Mucosa of rectum (tissue), 2 donors: ENCODE data around the gene PHF2.

Experiments used
- H3K27ac ChIP-seq, 2 donors: one replicate each; pipeline ENCODE4 v1.7.0; 2013; ENCODE audit warnings: inconsistent platforms in 2 of 2, low read depth in 2 of 2, low read length in 2 of 2
- H3K27me3 ChIP-seq, 2 donors: one replicate each; pipeline ENCODE4 v1.7.0; 2013; ENCODE audit warnings: low read length in 2 of 2; ENCODE audit not compliant: control insufficient read depth in 2 of 2, insufficient read depth in 2 of 2
- H3K36me3 ChIP-seq, 2 donors: one replicate each; pipeline ENCODE4 v1.7.0; 2013; ENCODE audit warnings: low read length in 2 of 2; ENCODE audit not compliant: control insufficient read depth in 2 of 2, insufficient read depth in 2 of 2
- H3K4me1 ChIP-seq, 2 donors: one replicate each; pipeline ENCODE4 v1.7.0; 2013; ENCODE audit warnings: low read length in 2 of 2, mild to moderate bottlenecking in 1 of 2; ENCODE audit not compliant: control insufficient read depth in 2 of 2, insufficient read depth in 2 of 2
- H3K4me3 ChIP-seq, 2 donors: one replicate each; pipeline ENCODE4 v1.7.0; 2013; ENCODE audit warnings: low read length in 2 of 2
- H3K9ac ChIP-seq, 2 donors: one replicate each; pipeline ENCODE4 v1.7.0; 2013; ENCODE audit warnings: low read length in 2 of 2, low read depth in 1 of 2, mild to moderate bottlenecking in 1 of 2
- H3K9me3 ChIP-seq, 2 donors: one replicate each; pipeline ENCODE4 v1.7.0; 2013; ENCODE audit warnings: low read length in 2 of 2; ENCODE audit not compliant: control insufficient read depth in 2 of 2
- donor health status: healthy.
- donor health status: Normal muscosa, but diverticular disease.

Gene PHF2

DNA sequence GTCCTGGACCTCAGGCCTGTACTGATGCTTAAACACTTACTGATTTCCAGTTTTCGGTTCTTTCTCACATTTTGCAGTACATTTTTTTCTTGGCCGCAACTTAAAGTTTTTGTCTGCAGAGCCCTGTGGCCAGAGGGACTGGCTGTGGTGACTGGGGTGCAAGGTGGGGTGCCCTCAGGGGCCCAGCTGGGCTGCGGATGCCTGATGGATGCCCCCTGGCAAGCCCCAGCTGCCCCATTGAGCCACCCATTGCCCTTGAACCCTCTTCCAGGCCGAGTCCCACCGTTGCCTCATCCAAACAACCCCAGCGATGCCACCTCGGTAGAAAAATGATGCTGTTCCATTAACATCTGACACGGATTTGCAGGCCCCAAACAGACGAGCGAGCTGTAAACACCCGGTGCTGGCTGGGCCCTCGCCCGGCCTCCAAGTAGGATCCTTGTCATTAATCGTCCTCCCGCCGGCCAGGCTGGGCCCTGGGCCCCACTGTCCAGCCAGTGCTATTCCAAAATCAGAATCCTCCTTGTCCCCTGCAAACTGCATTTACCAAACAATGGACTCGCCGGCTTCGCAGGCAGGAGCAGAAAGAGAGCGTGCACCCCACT lies 107.9 kb downstream of the PHF2 start:
- Histone ChIP-seq H3K27ac (no peak overlapping the region), H3K36me3 (no peaks in the 10 kb centered on the region), H3K4me1 (no peaks in the 10 kb centered on the region), H3K9me3 (peaks cover 0 to 3% of the 10 kb centered on the region in 2 donors), H3K9ac (no peak overlapping the region), H3K27me3 (no peaks in the 10 kb centered on the region), H3K4me3 (no peak overlapping the region)

- Histone ChIP-seq H3K4me1 (no peaks in the 10 kb centered on the region), H3K27ac (no peak overlapping the region), H3K27me3 (no peaks in the 10 kb centered on the region), H3K4me3 (no peak overlapping the region), H3K9me3 (peaks cover 0 to 3% of the 10 kb centered on the region in 2 donors), H3K36me3 (no peaks in the 10 kb centered on the region), H3K9ac (no peak overlapping the region)
Measured at GRCh38 chr9:93684806-93685543, 108.6 kb downstream of the PHF2 start.

DNA sequence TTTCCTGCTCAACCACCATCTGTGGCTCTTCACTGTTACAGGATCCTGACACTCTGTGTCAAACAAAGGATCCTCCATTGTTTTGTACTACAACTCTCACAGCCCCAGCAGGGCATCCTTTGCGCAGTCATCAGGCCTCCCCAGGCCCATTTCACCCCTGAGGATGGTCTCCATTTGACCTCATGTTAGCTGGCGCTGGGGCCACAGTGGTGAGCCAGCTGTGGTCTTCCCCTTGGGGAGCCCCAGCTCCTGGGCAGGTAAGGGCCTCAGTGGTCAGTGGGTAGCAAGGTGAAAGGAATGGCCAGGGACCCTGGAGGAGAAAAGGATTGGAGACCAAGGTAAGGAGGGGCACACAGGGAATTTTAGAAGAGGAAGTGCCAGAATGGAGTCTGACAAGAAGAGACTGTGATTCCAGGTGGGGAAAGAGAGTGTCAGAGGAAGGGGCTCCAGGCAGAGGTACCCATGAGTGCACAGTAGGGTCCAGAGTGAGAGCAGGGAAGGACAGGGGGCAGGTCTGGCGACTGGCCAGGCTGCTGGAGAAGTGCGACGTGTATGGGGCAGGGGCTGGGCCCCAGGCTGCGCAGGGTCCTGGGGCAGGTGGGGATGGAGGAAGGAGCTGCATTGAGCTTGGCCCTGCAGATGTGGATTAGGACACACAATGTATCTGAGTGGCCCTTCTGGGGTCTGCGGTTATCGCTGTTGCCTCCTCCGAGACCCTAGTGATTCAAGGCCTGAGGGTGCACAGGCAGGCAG lies 109.9 kb downstream of the PHF2 start:
- Histone ChIP-seq H3K9me3 (peaks cover 0 to 5% of the 10 kb centered on the region in 2 donors), H3K4me3 (no peak overlapping the region), H3K4me1 (no peaks in the 10 kb centered on the region), H3K36me3 (no peaks in the 10 kb centered on the region), H3K9ac (no peak overlapping the region), H3K27ac (no peak overlapping the region), H3K27me3 (no peaks in the 10 kb centered on the region)

GRCh38 chr9:93686880-93687236 lies 110.5 kb downstream of the PHF2 start:
- H3K4me3 ChIP-seq = no peak overlapping the region
- H3K36me3 ChIP-seq = no peaks in the 10 kb centered on the region
- no peaks in the 10 kb centered on the region for H3K4me1 ChIP-seq
- no peaks in the 10 kb centered on the region for H3K27me3 ChIP-seq
- no peak overlapping the region for H3K27ac ChIP-seq
- H3K9ac ChIP-seq = no peak overlapping the region
- peaks cover 0 to 5% of the 10 kb centered on the region in 2 donors for H3K9me3 ChIP-seq

GRCh38 chr9:93690618-93691017 lies 114.2 kb downstream of the PHF2 start:
- Histone ChIP-seq H3K27ac (no peak overlapping the region), H3K4me1 (no peaks in the 10 kb centered on the region), H3K27me3 (peaks cover 0 to 2% of the 10 kb centered on the region in 2 donors), H3K36me3 (no peaks in the 10 kb centered on the region), H3K9me3 (peaks cover 0 to 5% of the 10 kb centered on the region in 2 donors), H3K9ac (no peak overlapping the region), H3K4me3 (no peak overlapping the region)

GRCh38 chr9:93693129-93693528 lies 116.7 kb downstream of the PHF2 start:
- Histone ChIP-seq H3K27me3 (peaks cover 0 to 2% of the 10 kb centered on the region in 2 donors), H3K4me3 (no peak overlapping the region), H3K9me3 (peaks cover 0 to 7% of the 10 kb centered on the region in 2 donors), H3K9ac (no peak overlapping the region), H3K27ac (no peak overlapping the region), H3K36me3 (no peaks in the 10 kb centered on the region), H3K4me1 (no peaks in the 10 kb centered on the region)

- Histone ChIP-seq H3K9ac (no peak overlapping the region), H3K36me3 (no peaks in the 10 kb centered on the region), H3K9me3 (peaks cover 0 to 2% of the 10 kb centered on the region in 2 donors), H3K4me1 (no peaks in the 10 kb centered on the region), H3K27ac (no peak overlapping the region), H3K27me3 (peaks cover 0 to 2% of the 10 kb centered on the region in 2 donors), H3K4me3 (no peak overlapping the region)
Measured at GRCh38 chr9:93697352-93698139, 121.2 kb downstream of the PHF2 start.

- Histone ChIP-seq H3K9ac (no peak overlapping the region), H3K36me3 (no peaks in the 10 kb centered on the region), H3K4me3 (no peak overlapping the region), H3K27ac (no peak overlapping the region), H3K4me1 (no peaks in the 10 kb centered on the region), H3K9me3 (peaks cover 0 to 2% of the 10 kb centered on the region in 2 donors), H3K27me3 (peaks cover 0 to 2% of the 10 kb centered on the region in 2 donors)
Measured at GRCh38 chr9:93698140-93698908, 121.9 kb downstream of the PHF2 start.

GRCh38 chr9:93699650-93700049 lies 123.3 kb downstream of the PHF2 start:
- H3K27me3 ChIP-seq = no peaks in the 10 kb centered on the region
- H3K4me1 ChIP-seq = no peaks in the 10 kb centered on the region
- peaks cover 0 to 2% of the 10 kb centered on the region in 2 donors for H3K9me3 ChIP-seq
- no peak overlapping the region for H3K4me3 ChIP-seq
- no peaks in the 10 kb centered on the region for H3K36me3 ChIP-seq
- H3K9ac ChIP-seq = no peak overlapping the region
- H3K27ac ChIP-seq = no peak overlapping the region
